HG02840 (cell line): ENCODE results near the gene OLA1.

Source experiments
- ATAC-seq: cut with Tn5 transposase; IDR thresholded peaks from one replicate; pipeline ENCODE4 v1.9.1; 2021; ENCODE audit warnings: mild to moderate bottlenecking, moderate library complexity, moderate number of reproducible peaks; ENCODE audit not compliant: unreplicated experiment, low FRiP score

Gene OLA1

GRCh38 chr2:174044556-174044955 is 203.8 kb downstream of the OLA1 start:
- no peak for ATAC-seq

DNA sequence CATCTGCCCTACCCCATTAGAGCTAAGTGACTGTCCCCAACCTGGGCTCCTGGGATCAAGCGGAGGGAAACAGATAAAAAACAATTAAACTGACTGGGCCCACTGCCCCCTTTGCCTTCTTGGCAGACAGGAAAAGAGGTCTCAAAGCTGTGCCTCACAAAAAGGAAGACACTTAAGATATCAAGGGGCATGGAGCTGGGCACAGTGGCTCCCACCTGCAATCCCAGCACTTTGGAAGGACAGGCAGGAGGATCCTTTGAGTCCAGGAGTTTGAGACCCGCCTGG is 208.0 kb downstream of the OLA1 start:
- no peak for ATAC-seq

DNA sequence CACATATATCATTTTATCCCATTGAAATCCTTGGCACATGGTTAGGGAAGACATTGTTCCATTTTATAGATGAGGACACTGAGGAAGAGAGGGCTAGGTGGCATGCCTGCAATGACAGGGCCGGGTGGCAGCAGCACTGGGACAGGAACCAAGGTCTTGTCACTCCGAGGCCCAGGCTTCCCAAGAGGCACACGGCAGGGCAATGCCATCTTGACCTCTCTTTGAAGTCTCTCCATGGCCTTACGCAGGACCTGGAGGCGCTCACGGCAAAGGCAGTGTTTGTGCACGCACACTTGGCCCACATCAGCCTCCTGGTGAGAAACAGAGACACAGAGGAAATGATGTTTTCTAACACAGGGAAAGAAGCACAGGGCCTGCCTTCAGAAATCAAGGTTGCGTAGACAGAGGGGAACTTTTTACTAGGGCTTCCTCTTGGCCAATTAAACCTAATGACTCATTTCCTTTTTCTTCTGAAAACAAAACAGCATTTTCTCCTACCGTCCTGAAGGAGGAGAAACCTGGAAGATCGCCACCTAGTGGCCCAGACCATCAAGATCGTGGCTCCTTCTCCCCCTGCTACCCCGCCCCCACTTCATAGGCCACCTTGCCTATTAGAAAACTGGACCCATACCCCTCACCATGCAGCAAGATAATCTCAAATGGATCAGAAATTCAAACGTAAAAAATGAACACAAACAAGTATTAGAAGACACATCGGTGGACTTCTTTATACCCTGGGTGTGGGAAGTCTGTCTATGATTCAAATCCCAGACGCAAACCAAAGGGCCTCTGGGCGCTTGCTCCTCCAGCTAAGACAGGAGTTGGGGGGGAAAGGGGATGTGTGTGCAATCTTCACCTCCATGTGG is 208.5 kb downstream of the OLA1 start:
- peak; percentile 85 for ATAC-seq

DNA sequence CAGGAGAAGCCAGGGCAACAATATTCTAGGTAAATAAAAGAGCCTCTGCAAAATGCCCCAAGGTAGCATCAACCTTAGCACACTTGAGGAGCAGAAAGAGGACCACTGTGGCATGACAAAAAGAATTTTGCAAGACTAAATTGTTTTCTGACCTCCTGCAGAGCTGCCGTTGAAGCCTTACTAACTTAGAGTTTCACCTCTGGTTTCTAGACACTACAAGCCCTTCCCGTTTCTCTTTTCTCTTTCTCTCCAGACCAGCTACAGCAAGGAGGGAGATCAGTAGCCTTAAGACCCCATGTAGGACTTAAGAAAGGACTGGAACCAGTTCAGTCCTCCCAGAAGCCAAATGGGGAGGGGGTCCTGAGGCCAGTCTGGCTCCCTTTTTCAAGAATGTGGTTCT is 209.9 kb downstream of the OLA1 start:
- no peak for ATAC-seq

DNA sequence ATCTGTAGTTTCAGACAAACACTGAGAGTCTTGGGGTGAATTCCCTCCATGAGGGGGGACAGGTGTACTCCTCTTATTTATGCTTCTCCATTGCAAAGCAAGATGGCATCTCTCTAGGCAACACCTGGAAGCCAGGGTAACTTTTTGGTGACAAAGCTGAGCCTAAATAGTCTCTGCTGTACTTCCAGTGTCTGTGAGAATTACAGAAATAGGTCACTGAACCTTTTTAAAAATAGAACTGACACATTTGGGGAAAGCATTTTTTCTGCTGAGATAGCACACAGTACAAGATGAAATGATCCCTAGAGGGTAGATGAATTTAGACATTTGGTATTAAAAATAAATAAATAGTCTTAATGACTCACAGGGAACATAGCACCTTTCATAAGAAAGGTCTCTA is 211.5 kb downstream of the OLA1 start:
- no peak for ATAC-seq

DNA sequence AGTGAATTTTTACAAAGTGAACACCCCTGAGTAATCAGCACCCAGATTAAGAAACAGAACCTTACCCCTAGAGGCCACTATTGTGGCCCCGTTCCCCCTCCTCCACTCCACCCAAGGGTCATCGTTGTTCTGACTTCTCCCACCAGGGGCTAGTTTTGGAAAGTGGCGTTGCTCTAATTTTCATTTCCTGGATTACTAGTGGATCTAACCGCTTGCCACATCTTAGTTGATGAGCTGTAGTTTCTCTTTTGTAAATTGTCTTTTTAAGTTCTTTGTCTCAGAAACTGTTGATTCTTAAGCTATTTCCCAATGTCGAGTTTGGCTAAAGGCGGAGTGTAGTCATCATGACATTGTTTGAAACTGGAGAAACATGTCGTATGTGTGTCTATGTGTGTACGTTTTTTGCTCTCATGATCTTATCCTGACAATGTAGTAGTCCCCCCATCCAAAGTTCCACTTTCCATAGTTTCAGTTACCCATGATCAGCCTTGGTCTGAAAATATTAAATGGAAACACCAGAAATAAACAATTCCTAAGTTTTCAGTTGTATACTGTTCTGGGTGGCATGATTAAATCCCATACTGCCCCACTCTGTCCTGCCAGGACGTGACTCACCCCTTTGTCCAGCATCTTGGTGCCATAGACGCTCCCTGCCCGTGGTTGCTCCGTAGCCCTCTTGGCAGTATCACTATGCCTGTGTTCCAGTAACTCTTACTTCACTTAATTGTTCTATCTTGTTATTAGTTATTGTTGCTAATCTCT is 212.2 kb downstream of the OLA1 start:
- no peak for ATAC-seq

- no peak for ATAC-seq
Observed at GRCh38 chr2:174035117-174035635, 213.2 kb downstream of the OLA1 start.

DNA sequence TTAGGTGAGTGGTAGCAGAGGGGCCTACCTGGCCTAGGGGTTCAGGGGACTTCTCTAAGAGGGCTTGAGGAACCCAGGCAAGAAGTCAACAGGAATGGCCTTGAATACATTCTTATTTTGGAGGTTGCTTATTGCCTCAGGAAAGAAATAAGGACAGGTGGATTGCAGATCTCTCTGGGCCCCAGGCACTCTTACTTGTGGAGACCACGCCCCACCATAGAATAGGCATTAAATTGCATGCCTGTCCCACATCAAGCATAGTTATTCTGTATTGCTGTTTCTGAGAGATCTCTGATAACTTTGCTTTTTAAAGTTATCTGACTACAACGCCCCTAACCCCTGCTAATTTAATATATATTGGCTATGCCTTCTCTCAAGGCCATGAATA is 215.2 kb downstream of the OLA1 start:
- no peak for ATAC-seq

DNA sequence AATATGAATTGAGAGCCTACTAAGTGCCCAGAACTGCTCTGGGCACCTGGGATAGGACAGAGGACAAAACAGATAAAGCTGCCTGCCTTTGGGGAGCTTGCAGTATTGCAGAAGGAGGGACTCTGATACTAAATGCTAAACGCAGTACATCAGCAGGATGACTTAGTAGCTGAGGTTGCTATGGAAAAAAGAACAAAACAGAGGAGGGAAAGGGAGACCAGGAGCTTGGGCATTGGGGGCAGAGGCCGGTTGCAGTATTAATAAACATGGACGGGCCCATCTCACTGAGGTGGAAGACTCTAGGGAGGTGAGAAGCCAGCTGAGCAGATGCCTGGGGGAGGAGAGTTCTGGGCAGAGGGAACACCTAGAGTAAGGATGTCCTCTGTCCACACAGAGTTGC is 217.1 kb downstream of the OLA1 start:
- ATAC-seq: no peak

GRCh38 chr2:174028935-174029334 is 219.4 kb downstream of the OLA1 start:
- no peak for ATAC-seq

DNA sequence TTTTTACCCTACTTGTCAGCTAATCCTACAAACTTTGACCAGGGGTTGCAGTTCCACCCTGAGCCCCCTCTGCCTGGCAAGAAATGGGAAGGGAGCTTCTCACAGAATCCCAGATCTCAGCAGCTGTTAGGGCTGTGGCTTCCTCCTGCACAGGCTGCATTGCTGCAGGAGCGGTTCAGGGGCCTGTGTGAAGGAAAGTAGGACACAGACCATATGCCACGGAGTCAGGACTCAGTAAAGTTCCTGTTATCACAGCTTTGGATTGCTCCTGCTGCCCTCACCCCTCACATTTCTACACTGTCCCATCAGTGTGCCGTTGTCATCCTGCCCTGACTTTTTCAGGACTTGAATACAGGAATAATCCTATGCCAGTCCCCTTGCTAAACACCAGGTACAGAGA is 220.4 kb downstream of the OLA1 start:
- ATAC-seq: no peak

GRCh38 chr2:174026122-174026845 is 222.0 kb downstream of the OLA1 start:
- ATAC-seq: no peak

- no peak for ATAC-seq
Observed at GRCh38 chr2:174025271-174026121, 222.8 kb downstream of the OLA1 start.

DNA sequence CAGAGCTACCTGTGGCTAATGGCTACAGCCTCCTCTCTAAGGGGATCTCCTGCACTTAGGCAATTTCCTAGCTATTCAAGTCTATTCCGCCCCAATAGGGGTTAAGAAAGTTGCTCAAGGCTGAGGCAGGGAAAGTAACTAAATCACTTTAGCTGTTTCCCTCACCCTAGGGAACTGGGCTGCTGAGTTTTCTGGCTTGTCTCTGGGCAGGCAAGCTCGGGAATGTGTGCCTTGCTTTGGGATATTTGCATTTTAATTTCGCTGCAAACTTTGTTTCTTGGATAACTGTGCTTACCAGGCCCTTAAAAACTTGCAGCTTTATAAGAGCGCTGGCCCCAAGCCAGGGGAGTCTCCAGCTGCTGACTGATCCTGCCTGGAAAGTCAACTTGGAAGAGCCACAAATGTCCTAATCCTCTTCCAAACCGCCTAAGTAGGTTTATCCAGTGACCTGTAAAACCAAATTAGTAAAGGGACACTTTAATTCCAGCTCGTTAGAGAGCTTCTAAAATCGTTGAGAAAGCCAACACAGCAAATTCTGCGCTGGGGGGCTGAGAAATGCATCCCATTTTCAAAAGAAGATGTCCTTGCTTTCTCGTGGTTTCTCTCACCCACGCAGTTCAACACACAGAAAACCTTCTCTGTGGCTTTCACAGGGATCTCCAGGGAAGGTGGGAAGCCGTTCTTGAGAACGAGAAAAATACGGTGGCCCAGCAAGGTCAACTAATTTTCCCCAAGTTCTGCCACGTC is 223.6 kb downstream of the OLA1 start:
- ATAC-seq: no peak

DNA sequence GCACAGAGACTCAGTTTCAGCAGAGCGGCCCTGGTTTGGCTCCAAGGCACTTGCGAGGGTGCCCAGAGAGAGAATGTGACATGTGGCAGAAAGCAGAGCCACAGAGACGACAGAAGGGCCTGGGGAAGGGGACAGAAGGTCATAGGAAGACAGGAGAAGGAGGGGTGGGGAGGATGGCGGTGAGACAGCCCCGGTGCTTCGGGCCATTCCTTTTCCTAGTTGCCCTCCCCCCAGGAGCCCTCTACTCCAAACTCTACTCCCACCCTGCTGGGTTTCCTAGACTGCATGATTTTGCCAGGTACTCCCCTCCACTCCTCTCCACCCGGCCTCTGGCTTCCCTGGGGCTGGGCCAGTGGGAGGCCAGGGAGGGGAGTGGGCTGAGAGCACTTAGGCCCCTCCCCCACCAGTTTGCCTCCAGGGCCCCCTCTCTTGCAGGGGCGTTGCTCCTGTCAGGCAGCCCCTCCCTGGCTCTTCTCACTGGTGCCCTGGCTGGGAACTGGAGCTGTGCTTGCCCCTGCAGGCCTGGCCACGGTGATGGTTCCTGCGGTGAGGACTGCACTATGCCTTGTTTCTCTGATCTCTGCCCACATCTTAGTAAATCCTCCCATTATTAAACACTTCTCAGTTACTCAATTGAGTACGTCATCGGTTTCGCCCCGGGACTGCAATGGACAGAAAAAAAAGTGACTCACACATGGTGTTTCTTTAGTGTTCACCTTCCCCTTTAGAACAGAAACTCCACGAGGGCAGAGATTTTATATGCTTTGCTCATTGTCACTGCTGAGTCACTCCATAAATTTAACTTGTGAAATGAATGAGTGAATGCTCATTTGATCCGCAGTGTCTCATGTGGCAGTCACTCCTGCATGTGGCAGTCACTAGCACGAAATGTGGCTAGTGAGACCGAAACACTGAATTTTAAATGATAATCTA is 224.5 kb downstream of the OLA1 start:
- no peak for ATAC-seq
